NCI-H82 treated with DMSO at 0.1 percent for 48 hours (cell line): ENCODE data around the gene ENTHD1.
"Not testable (repeated sequence)": the region's sequence is repeated elsewhere in the genome, so short reads cannot be mapped to it uniquely, and the experiment has no call there.

ENCODE experiments used
- DNase-seq: peaks from one replicate; lab custom pipeline; 2025; ENCODE audit not compliant: unreplicated experiment; lab: John Stamatoyannopoulos, UW

Gene ENTHD1

DNA sequence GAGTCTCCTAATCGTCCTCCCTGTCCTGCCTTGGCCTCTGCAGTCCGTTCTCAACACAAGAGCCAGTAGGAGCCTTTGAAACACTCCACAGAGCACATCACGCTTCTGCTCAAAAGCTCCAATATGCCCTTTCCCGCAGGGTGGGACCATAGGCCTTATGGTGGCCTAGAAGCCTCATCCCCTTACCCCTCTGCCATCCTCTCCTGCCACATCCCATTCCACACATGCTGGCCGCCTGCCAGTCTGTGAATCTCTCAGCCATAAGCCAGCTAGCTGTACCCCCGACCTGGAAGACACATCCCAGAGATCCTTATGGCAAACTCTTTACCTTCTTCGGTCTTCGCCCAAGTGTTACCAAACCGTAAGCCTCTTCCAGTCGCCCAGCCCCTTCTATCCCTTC is 157.8 kb downstream of the ENTHD1 start:
- no peak for DNase-seq

DNA sequence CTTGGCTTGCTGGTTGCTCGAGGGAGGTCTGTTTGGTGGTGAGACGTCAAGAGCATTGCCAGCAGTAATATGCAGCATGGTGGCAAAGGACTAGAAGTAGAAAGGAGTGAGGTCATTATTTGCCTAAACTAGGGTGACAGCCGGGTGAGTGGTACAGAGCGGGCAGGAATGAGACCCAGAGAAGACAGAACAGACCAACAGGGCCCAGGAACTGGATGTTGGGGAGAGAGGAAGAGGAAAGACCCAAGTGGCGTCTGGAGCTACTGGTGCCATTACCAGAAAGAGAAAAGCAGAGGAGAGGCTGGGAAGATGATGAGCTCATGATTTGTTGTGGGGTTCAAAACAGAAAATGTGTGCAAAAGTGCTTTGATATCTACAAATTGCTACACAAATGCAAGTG is 158.7 kb downstream of the ENTHD1 start:
- DNase-seq = no peak

- DNase-seq = not testable (repeated sequence)
Measured at GRCh38 chr22:39734046-39734445, 159.5 kb downstream of the ENTHD1 start.

DNA sequence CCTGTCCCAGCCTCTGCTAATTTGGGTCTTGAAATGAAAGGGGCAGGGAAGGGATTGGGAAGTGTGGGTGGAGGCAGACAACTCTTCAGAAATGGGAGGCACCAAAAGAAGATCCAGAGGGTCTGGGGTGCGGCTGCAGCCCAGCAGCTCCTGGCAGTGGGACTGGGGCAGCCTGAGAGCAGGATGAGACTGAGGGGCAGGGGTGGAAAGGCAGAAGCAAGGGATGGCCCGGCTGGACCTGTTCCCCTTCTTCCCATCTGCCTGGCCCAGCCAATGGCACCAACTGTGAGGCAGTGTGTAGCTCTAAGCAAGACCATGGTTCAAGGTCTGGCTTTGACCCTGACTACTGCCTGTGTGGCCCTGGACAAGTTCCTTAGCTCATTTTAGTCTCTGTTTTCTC is 160.4 kb downstream of the ENTHD1 start:
- DNase-seq = no peak

GRCh38 chr22:39732625-39733024 is 160.9 kb downstream of the ENTHD1 start:
- no peak for DNase-seq

- no peak for DNase-seq
Measured at GRCh38 chr22:39731881-39732555, 161.5 kb downstream of the ENTHD1 start.

GRCh38 chr22:39731481-39731880 is 162.1 kb downstream of the ENTHD1 start:
- DNase-seq = no peak

- DNase-seq = no peak
Measured at GRCh38 chr22:39729141-39729934, 164.2 kb downstream of the ENTHD1 start.

GRCh38 chr22:39728236-39728860 is 165.2 kb downstream of the ENTHD1 start:
- DNase-seq = no peak

- DNase-seq = no peak
Measured at GRCh38 chr22:39727541-39727940, 166.0 kb downstream of the ENTHD1 start.

DNA sequence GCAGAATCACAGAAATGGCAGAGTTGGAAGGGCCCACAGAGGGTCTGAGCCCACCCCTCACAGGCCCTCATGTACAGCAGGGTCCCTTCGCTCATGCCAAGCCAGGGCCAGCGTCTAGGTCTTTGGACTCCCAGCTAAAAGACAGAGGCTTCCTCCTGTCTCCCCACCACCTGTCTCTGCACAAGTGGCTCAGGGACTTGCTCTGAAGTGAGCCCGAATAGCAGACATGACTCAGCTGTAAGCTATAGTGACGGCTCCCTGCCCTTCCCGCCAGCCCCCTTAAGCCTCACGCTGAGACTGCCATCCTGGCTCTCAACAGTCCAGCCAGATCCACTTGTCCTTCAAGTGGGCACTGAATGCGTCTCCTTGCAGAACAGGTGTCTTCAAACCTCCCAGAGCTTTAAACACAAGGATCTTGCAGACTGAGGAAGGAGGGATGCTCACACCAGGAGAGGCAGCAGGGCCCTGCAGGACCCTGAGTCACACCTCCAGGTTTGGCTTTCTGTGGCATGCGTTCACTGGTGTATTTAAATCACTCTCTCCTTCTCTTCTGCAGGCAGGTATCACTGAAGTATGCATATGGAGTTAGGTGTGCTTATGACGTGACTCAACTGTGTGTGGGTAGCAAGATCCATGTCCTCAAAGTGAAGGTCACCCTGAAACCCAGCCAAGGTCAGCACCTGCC is 168.1 kb downstream of the ENTHD1 start:
- no peak for DNase-seq

DNA sequence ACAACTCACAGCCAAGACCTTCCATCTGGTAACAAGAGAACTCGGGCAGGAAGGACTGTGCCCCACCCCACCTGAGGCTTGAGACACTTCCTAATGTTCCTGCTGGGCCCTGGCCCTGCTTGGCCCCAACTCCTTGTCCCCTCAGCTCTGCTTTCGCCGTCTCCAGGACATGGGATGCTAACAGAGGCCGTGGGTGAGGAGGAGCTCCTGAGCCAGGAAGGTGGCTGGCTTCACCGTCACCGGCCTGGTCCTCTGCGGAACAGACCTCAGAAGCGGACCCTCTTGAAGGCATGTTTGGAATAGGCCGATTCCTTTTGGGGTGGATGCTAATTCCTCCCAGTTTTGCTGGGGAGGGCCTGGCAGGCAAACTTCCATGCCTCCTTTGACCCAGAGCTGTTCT is 168.7 kb downstream of the ENTHD1 start:
- DNase-seq = no peak

DNA sequence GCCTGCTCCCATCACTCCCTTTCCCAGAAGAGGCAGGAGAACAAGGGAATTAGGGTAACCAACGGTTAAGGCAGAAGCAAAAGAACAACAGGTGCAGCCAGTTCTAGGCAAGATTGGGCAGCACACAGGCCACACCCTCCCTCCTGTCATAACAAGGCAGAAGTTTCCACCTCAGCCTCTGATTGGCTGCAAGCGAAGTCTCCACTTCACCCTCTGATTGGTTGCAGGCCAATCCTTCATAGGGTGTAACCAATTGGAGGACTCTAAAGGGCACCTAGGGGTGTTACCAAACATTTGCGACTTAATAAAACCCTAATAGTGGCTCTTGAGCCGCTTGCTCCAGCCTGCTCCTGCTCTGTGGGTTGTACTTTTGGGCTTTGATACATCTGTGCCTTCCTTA is 169.2 kb downstream of the ENTHD1 start:
- DNase-seq = no peak

GRCh38 chr22:39723899-39724351 is 169.6 kb downstream of the ENTHD1 start:
- no peak for DNase-seq

- no peak for DNase-seq
Measured at GRCh38 chr22:39723463-39723862, 170.1 kb downstream of the ENTHD1 start.

GRCh38 chr22:39722501-39722900 is 171.1 kb downstream of the ENTHD1 start:
- no peak for DNase-seq

DNA sequence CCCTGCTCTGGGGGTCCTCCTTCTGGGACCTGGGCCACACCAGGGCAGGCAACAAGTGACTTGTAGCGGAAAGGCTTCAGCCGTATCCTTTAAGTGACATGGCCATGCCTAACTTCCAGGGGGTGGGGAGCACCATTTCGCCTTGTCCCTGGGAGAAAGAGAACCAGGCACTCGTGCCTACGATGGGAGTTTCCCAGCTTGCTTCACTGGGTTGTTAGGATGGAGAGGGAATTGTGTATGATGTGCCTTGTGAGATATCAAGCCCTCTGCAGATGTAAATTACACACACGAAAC is 171.6 kb downstream of the ENTHD1 start:
- no peak for DNase-seq

DNA sequence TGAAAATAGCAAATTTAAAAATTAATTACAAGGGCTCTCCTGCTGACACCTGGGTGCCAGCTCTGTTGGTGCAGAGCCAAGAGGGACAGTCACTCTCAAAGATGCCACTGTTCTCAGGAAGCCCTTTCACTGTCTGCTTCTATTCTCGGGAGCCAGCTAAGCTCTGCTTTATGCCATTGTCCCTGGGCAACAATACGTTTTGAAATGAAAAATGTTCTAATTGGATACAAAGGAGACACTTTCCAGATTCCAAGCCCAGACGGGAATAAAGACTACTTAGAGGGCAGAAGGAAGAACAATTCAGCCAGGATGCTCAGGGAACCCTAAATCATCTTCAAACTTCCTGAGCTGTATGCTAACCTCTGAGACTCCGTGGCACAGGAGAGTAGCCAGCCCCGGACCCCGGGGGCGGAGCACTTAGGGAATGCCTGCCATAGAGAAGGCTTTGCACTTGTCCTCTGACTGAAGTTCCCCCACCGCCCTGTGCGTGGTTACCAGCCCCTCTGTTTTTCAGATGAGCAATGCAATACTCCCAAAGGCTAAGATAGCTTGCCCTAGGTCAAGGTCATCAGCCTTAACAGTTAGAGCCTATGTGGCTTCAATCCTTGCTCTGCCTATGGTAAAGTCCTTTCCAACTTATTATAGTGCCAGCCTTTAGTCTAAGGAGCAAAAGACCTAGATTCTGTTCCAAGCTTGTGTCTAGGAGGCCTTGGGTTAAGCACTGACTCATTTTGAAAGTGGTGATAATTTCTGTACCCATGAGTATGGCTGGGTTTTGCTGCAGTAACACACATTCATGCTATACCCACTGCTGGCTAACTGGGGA is 172.1 kb downstream of the ENTHD1 start:
- DNase-seq = no peak

GRCh38 chr22:39719559-39720450 is 173.8 kb downstream of the ENTHD1 start:
- DNase-seq = no peak
